K562 (cell line): ENCODE results near the gene IFI27L1.

Experiments
- BRF1 ChIP-seq: IDR thresholded peaks from 3 replicates; pipeline ENCODE4 v1.6.1; 2011; ENCODE audit warnings: borderline replicate concordance, mild to moderate bottlenecking; ENCODE audit not compliant: insufficient read length; ENCODE audit errors: extremely low read depth
- HDAC6 ChIP-seq: IDR thresholded peaks from 2 replicates; pipeline ENCODE4 v1.6.1; 2012; ENCODE audit warnings: low read depth, mild to moderate bottlenecking, control low read depth, inconsistent platforms, low read length, moderate library complexity
- MYNN ChIP-seq, 2 experiments: sonication (generic); formaldehyde crosslinking in 1 of 2; IDR thresholded peaks; 2 replicates each; pipeline versions ENCODE4 v1.5.0 to v1.6.1; 2016 to 2020; ENCODE audit warnings: antibody characterized with exemption in 1 of 2, missing genetic modification reagents in 1 of 2
- NFIC ChIP-seq: fragments of 450-650 bp; IDR thresholded peaks from 2 replicates; pipeline ENCODE4 v1.6.1; 2017; ENCODE audit warnings: mild to moderate bottlenecking, inconsistent platforms
- POLR2A ChIP-seq: fragments of 450-650 bp; conservative IDR thresholded peaks from 2 replicates; pipeline ENCODE4 v1.6.1; 2016
- POLR2AphosphoS5 ChIP-seq: IDR thresholded peaks from 2 replicates; pipeline ENCODE4 v1.6.1; 2011; ENCODE audit warnings: mild to moderate bottlenecking, low read depth, low read length, moderate library complexity; ENCODE audit not compliant: control insufficient read depth, insufficient read depth
- TBL1XR1 ChIP-seq, 2 experiments: IDR thresholded peaks; 2 replicates each; pipeline ENCODE4 v1.6.1; 2012; ENCODE audit warnings: improper control_type of control experiment in 2 of 2, low read length in 2 of 2, mild to moderate bottlenecking in 1 of 2
- ZBTB1 ChIP-seq: sonication (generic); formaldehyde crosslinking; IDR thresholded peaks from 2 replicates; pipeline ENCODE4 v1.8.1; 2023; ENCODE audit warnings: missing genetic modification reagents, low read depth, mild to moderate bottlenecking, borderline replicate concordance
- TF ChIP-seq, protein P1 (sequence below), 3 experiments: IDR thresholded peaks in 2 of 3; conservative IDR thresholded peaks in 1 of 3; 2 replicates each; pipeline ENCODE4 v1.5.1; 2011 to 2012; ENCODE audit warnings: low read length in 3 of 3, mild to moderate bottlenecking in 3 of 3, control low read depth in 2 of 3, improper control_type of control experiment in 1 of 3, inconsistent platforms in 1 of 3, low read depth in 1 of 3, mixed read lengths in 1 of 3, moderate library complexity in 1 of 3; ENCODE audit not compliant: insufficient read depth in 2 of 3
- TF ChIP-seq, protein P2 (sequence below): sonication (generic); formaldehyde crosslinking; IDR thresholded peaks from 2 replicates; pipeline ENCODE4 v1.9.0; 2022; ENCODE audit warnings: mild to moderate bottlenecking, missing genetic modification reagents
- TF ChIP-seq, protein P3 (sequence below): IDR thresholded peaks from 3 replicates; pipeline ENCODE4 v1.6.1; 2011; ENCODE audit warnings: borderline replicate concordance, mild to moderate bottlenecking, moderate library complexity; ENCODE audit not compliant: insufficient read length; ENCODE audit errors: extremely low read depth

- TF ChIP-seq, protein P1, sequence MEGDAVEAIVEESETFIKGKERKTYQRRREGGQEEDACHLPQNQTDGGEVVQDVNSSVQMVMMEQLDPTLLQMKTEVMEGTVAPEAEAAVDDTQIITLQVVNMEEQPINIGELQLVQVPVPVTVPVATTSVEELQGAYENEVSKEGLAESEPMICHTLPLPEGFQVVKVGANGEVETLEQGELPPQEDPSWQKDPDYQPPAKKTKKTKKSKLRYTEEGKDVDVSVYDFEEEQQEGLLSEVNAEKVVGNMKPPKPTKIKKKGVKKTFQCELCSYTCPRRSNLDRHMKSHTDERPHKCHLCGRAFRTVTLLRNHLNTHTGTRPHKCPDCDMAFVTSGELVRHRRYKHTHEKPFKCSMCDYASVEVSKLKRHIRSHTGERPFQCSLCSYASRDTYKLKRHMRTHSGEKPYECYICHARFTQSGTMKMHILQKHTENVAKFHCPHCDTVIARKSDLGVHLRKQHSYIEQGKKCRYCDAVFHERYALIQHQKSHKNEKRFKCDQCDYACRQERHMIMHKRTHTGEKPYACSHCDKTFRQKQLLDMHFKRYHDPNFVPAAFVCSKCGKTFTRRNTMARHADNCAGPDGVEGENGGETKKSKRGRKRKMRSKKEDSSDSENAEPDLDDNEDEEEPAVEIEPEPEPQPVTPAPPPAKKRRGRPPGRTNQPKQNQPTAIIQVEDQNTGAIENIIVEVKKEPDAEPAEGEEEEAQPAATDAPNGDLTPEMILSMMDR (IDR thresholded peaks at IDR 0.05 in 2 of 3, conservative IDR thresholded peaks at IDR 0.05 in 1 of 3; ENCODE audit: insufficient read depth in 2 of 3, low read depth in 1 of 3, low read length in 3 of 3), result no peak
- TF ChIP-seq ZBTB1 (no peak), POLR2AphosphoS5 (no peak), POLR2A (no peak), HDAC6 (no peak), BRF1 (no peak), TBL1XR1 (IDR thresholded peaks at IDR 0.05; ENCODE audit: low read length in 2 of 2) (no peak), NFIC (no peak), MYNN (IDR thresholded peaks at IDR 0.05) (no peak), MYNN (CRISPR knock-in tag; IDR thresholded peaks at IDR 0.05) (no peak)
- TF ChIP-seq, protein P2, sequence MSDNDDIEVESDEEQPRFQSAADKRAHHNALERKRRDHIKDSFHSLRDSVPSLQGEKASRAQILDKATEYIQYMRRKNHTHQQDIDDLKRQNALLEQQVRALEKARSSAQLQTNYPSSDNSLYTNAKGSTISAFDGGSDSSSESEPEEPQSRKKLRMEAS (CRISPR knock-in tag), result no peak
- TF ChIP-seq, protein P3, sequence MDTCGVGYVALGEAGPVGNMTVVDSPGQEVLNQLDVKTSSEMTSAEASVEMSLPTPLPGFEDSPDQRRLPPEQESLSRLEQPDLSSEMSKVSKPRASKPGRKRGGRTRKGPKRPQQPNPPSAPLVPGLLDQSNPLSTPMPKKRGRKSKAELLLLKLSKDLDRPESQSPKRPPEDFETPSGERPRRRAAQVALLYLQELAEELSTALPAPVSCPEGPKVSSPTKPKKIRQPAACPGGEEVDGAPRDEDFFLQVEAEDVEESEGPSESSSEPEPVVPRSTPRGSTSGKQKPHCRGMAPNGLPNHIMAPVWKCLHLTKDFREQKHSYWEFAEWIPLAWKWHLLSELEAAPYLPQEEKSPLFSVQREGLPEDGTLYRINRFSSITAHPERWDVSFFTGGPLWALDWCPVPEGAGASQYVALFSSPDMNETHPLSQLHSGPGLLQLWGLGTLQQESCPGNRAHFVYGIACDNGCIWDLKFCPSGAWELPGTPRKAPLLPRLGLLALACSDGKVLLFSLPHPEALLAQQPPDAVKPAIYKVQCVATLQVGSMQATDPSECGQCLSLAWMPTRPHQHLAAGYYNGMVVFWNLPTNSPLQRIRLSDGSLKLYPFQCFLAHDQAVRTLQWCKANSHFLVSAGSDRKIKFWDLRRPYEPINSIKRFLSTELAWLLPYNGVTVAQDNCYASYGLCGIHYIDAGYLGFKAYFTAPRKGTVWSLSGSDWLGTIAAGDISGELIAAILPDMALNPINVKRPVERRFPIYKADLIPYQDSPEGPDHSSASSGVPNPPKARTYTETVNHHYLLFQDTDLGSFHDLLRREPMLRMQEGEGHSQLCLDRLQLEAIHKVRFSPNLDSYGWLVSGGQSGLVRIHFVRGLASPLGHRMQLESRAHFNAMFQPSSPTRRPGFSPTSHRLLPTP, result no peak
These were observed 40.9 kb upstream of the IFI27L1 start for GRCh38 chr14:94040247-94040646.
